WTC11 (cell line): Measurements from ENCODE around the gene ALX4. TPM values are rescaled to one million over a fixed set of nuclear protein-coding genes. Genes with fewer than 3 reads are reported as not detected.

Experiments
- ATAC-seq: fragments of 200-7000 bp; cut with Tn5 transposase; 2 replicates; pipeline ENCODE4 v1.10.0; 2021; ENCODE audit warnings: mild to moderate bottlenecking, moderate library complexity
- CTCF ChIA-PET: fragments of 300-600 bp; sonication (Branson Sonifier 250); formaldehyde crosslinking; loops from one replicate; lab custom pipeline; 2021; ENCODE audit warnings: antibody characterized with exemption; lab: Charles Lee
- POLR2A ChIA-PET: fragments of 350-600 bp; sonication (Branson Sonifier 250); formaldehyde crosslinking; loops from one replicate; lab custom pipeline; 2021; ENCODE audit warnings: antibody characterized with exemption; lab: Charles Lee
- DNase-seq: peaks from one replicate; pipeline ENCODE4 v3.0.0; 2021; ENCODE audit warnings: low spot score
- H3K27ac Mint-ChIP-seq: 2 replicates; pipeline ENCODE4 v1.8.0; 2021; ENCODE audit warnings: mixed read lengths
- H3K27me3 Mint-ChIP-seq: 2 replicates; pipeline ENCODE4 v1.8.0; 2021; ENCODE audit warnings: low read depth, mild to moderate bottlenecking, moderate library complexity, mixed read lengths
- H3K36me3 Mint-ChIP-seq: 2 replicates; pipeline ENCODE4 v1.8.0; 2021; ENCODE audit warnings: mixed read lengths
- H3K4me1 Mint-ChIP-seq: 2 replicates; pipeline ENCODE4 v1.8.0; 2022; ENCODE audit warnings: mixed read lengths
- H3K4me3 Mint-ChIP-seq: 2 replicates; pipeline ENCODE4 v1.8.0; 2021; ENCODE audit warnings: mild to moderate bottlenecking, moderate library complexity, mixed read lengths
- H3K9me3 Mint-ChIP-seq: 2 replicates; pipeline ENCODE4 v1.8.0; 2021; ENCODE audit warnings: mixed read lengths
- AFF4 ChIP-seq: sonication (generic); formaldehyde crosslinking; IDR thresholded peaks from 2 replicates; pipeline ENCODE4 v1.8.1; 2023; ENCODE audit warnings: mild to moderate bottlenecking, missing genetic modification reagents, borderline replicate concordance
- AR ChIP-seq: fragments of 250-450 bp; sonication (Bioruptor Pico); IDR thresholded peaks from 2 replicates; pipeline ENCODE4 v1.9.0; 2021; ENCODE audit warnings: mild to moderate bottlenecking
- CBFB ChIP-seq: sonication (generic); formaldehyde crosslinking; IDR thresholded peaks from 2 replicates; pipeline ENCODE4 v1.8.1; 2022; ENCODE audit warnings: mild to moderate bottlenecking, low read depth, missing genetic modification reagents
- E2F5 ChIP-seq: sonication (generic); formaldehyde crosslinking; IDR thresholded peaks from 2 replicates; pipeline ENCODE4 v1.8.1; 2022; ENCODE audit warnings: mild to moderate bottlenecking, moderate library complexity, missing genetic modification reagents
- FOXJ3 ChIP-seq: sonication (generic); formaldehyde crosslinking; IDR thresholded peaks from 2 replicates; pipeline ENCODE4 v1.9.0; 2021; ENCODE audit warnings: missing genetic modification reagents, mild to moderate bottlenecking, borderline replicate concordance
- FOXK1 ChIP-seq: sonication (generic); formaldehyde crosslinking; IDR thresholded peaks from 2 replicates; pipeline ENCODE4 v1.8.0; 2022; ENCODE audit warnings: mild to moderate bottlenecking, moderate library complexity, missing genetic modification reagents
- GRHL2 ChIP-seq: fragments of 250-450 bp; sonication (Bioruptor Pico); IDR thresholded peaks from 2 replicates; pipeline ENCODE4 v1.8.0; 2022; ENCODE audit warnings: mild to moderate bottlenecking, moderate library complexity; ENCODE audit not compliant: insufficient replicate concordance, severe bottlenecking
- IRF2 ChIP-seq: sonication (generic); formaldehyde crosslinking; IDR thresholded peaks from 2 replicates; pipeline ENCODE4 v1.8.0; 2022; ENCODE audit warnings: low read depth, missing genetic modification reagents, borderline replicate concordance
- JUN ChIP-seq: sonication (generic); formaldehyde crosslinking; IDR thresholded peaks from 2 replicates; pipeline ENCODE4 v1.8.0; 2023; ENCODE audit warnings: mild to moderate bottlenecking, missing genetic modification reagents
- MAX ChIP-seq: sonication (generic); formaldehyde crosslinking; IDR thresholded peaks from 2 replicates; pipeline ENCODE4 v1.8.0; 2022; ENCODE audit warnings: mild to moderate bottlenecking, missing genetic modification reagents
- MLX ChIP-seq: sonication (generic); formaldehyde crosslinking; IDR thresholded peaks from 2 replicates; pipeline ENCODE4 v1.8.1; 2023; ENCODE audit warnings: mild to moderate bottlenecking, missing genetic modification reagents, moderate library complexity
- NFYB ChIP-seq: sonication (generic); formaldehyde crosslinking; conservative IDR thresholded peaks from 2 replicates; pipeline ENCODE4 v1.8.0; 2022; ENCODE audit warnings: low read depth, missing genetic modification reagents
- NR1H2 ChIP-seq: sonication (generic); formaldehyde crosslinking; IDR thresholded peaks from 2 replicates; pipeline ENCODE4 v1.9.0; 2021; ENCODE audit warnings: mild to moderate bottlenecking, moderate library complexity, missing genetic modification reagents
- OVOL2 ChIP-seq: fragments of 250-450 bp; sonication (Bioruptor Pico); IDR thresholded peaks from 2 replicates; pipeline ENCODE4 v1.9.0; 2021; ENCODE audit warnings: mild to moderate bottlenecking, borderline replicate concordance
- SMAD3 ChIP-seq: sonication (generic); formaldehyde crosslinking; IDR thresholded peaks from 2 replicates; pipeline ENCODE4 v1.8.0; 2022; ENCODE audit warnings: missing genetic modification reagents, mild to moderate bottlenecking, borderline replicate concordance
- USF1 ChIP-seq: sonication (generic); formaldehyde crosslinking; IDR thresholded peaks from 2 replicates; pipeline ENCODE4 v1.8.0; 2022; ENCODE audit warnings: mild to moderate bottlenecking, missing genetic modification reagents
- USF2 ChIP-seq: sonication (generic); formaldehyde crosslinking; IDR thresholded peaks from 2 replicates; pipeline ENCODE4 v1.8.1; 2023; ENCODE audit warnings: mild to moderate bottlenecking, missing genetic modification reagents, moderate library complexity
- ZMAT4 ChIP-seq: fragments of 250-450 bp; sonication (Bioruptor Pico); IDR thresholded peaks from 2 replicates; pipeline ENCODE4 v1.9.0; 2021; ENCODE audit warnings: mild to moderate bottlenecking
- ZNF512 ChIP-seq: sonication (generic); formaldehyde crosslinking; IDR thresholded peaks from 2 replicates; pipeline ENCODE4 v1.8.1; 2022; ENCODE audit warnings: missing genetic modification reagents, borderline replicate concordance
- total RNA-seq: library from RNA; stranded (reverse); gene quantifications from 3 replicates; pipeline ENCODE4 v1.2.3, GENCODE V29; 2021

ALX4 gene
- total RNA-seq, 1 experiment from 2014 or later = not detected

GRCh38 chr11:44306052-44306917, 3.7 kb downstream of the ALX4 start (continued):
- TF ChIP-seq MLX (CRISPR knock-in tag) (no peak), MAX (CRISPR knock-in tag) (no peak)
- TF ChIP-seq, all 79 proteins: peak for 0

GRCh38 chr11:44305470-44306051, 4.4 kb downstream of the ALX4 start:
- Mint-ChIP-seq H3K4me3 (peak overlapping the region; percentile 66), H3K27ac (no peak overlapping the region), H3K9me3 (no peaks in the 10 kb centered on the region), H3K27me3 (peaks cover 100% of the 10 kb centered on the region), H3K4me1 (peaks cover 47% of the 10 kb centered on the region), H3K36me3 (no peaks in the 10 kb centered on the region)
- DNase-seq = peak; percentile 74
- ChIA-PET POLR2A (interaction anchor here (0.9 to 2.1 kb wide), 2 partner anchors 11 to 29 kb away, joined by 3 to 6 read pairs; no protein-coding TSS in a partner anchor), CTCF (interaction anchor here (1.4 kb wide), 1 partner anchor 19 kb away, joined by 6 read pairs; no protein-coding TSS in a partner anchor)
- peak; percentile 2; the same call in 1 of the 2 replicates for ATAC-seq
- TF ChIP-seq FOXJ3 (CRISPR knock-in tag) = no peak
- TF ChIP-seq OVOL2 (CRISPR knock-in tag) = no peak
- TF ChIP-seq USF2 = no peak
- TF ChIP-seq NFYB (CRISPR knock-in tag) = no peak
- no peak for TF ChIP-seq SMAD3 (CRISPR knock-in tag)
- no peak for TF ChIP-seq FOXK1 (CRISPR knock-in tag)
- TF ChIP-seq JUN (CRISPR knock-in tag) = no peak
- TF ChIP-seq GRHL2 (CRISPR knock-in tag) = no peak
- no peak for TF ChIP-seq USF1 (CRISPR knock-in tag)
- TF ChIP-seq ZMAT4 (CRISPR knock-in tag) = no peak
- TF ChIP-seq IRF2 (CRISPR knock-in tag) = no peak
- no peak for TF ChIP-seq CBFB (CRISPR knock-in tag)
- no peak for TF ChIP-seq AR (CRISPR knock-in tag)
- TF ChIP-seq MLX (CRISPR knock-in tag) = no peak
- TF ChIP-seq ZNF512 (CRISPR knock-in tag) = no peak
- no peak for TF ChIP-seq NR1H2 (CRISPR knock-in tag)
- TF ChIP-seq AFF4 (CRISPR knock-in tag) = no peak
- no peak for TF ChIP-seq E2F5 (CRISPR knock-in tag)
